Measurements from ENCODE around the gene RASGRF2.

- no peak for TF ChIP-seq POLR2A (IDR thresholded peaks at IDR 0.05; ENCODE audit: low read length)
- no peak for TF ChIP-seq GATA1 (IDR thresholded peaks at IDR 0.05; ENCODE audit: low read depth, low read length)
These were observed 62.5 kb downstream of the RASGRF2 start for GRCh38 chr5:81022688-81023084.
